H9 (cell line): ENCODE data around the gene DCAF17. TPM values are rescaled to one million over a fixed set of nuclear protein-coding genes. Genes with fewer than 3 reads are reported as not detected.

Experiments used
- DNase-seq: peaks from one replicate; pipeline ENCODE4 v3.0.0-alpha.2; 2017
- H2AFZ ChIP-seq: one replicate; pipeline ENCODE4 v1.6.1; 2013; ENCODE audit warnings: mild to moderate bottlenecking, low read length, control low read depth, moderate library complexity
- H2AK5ac ChIP-seq: 2 replicates; pipeline ENCODE4 v1.6.1; 2013; ENCODE audit warnings: low read length, control low read depth, mixed read lengths; ENCODE audit not compliant: insufficient read length
- H2BK120ac ChIP-seq: one replicate; pipeline ENCODE4 v1.6.1; 2013; ENCODE audit warnings: low read depth, mild to moderate bottlenecking, low read length, control low read depth, inconsistent platforms; ENCODE audit not compliant: poor library complexity, severe bottlenecking
- H2BK12ac ChIP-seq: 2 replicates; pipeline ENCODE4 v1.6.1; 2013; ENCODE audit warnings: low read length, control low read depth, mixed read lengths, low read depth; ENCODE audit not compliant: insufficient read length
- H2BK15ac ChIP-seq: 2 replicates; pipeline ENCODE4 v1.6.1; 2013; ENCODE audit warnings: low read depth, low read length, control low read depth
- H2BK20ac ChIP-seq: one replicate; pipeline ENCODE4 v1.6.1; 2013; ENCODE audit warnings: low read depth, mild to moderate bottlenecking, low read length, control low read depth, inconsistent platforms; ENCODE audit not compliant: poor library complexity, severe bottlenecking
- H2BK5ac ChIP-seq: 2 replicates; pipeline ENCODE4 v1.6.1; 2013; ENCODE audit warnings: low read length, control low read depth, mixed read lengths; ENCODE audit not compliant: insufficient read length
- H3K14ac ChIP-seq: 2 replicates; pipeline ENCODE4 v1.6.1; 2013; ENCODE audit warnings: low read length, control low read depth; ENCODE audit not compliant: insufficient read depth
- H3K18ac ChIP-seq: 2 replicates; pipeline ENCODE4 v1.6.1; 2013; ENCODE audit warnings: low read depth, mild to moderate bottlenecking, mixed read lengths, low read length, control low read depth; ENCODE audit not compliant: insufficient read length
- H3K23ac ChIP-seq: 2 replicates; pipeline ENCODE4 v1.6.1; 2013; ENCODE audit warnings: low read length, control low read depth, mixed read lengths, low read depth; ENCODE audit not compliant: insufficient read length
- H3K23me2 ChIP-seq: 2 replicates; pipeline ENCODE4 v1.6.1; 2013; ENCODE audit warnings: low read depth, mild to moderate bottlenecking, mixed read lengths, low read length, control low read depth; ENCODE audit not compliant: insufficient read length, poor library complexity, severe bottlenecking
- H3K27ac ChIP-seq: 2 replicates; pipeline ENCODE4 v1.5.1; 2013; ENCODE audit warnings: low read length, control low read depth, mixed read lengths, low read depth; ENCODE audit not compliant: insufficient read length
- H3K27me3 ChIP-seq: 2 replicates; pipeline ENCODE4 v1.6.1; 2013; ENCODE audit warnings: low read length, control low read depth, inconsistent platforms; ENCODE audit not compliant: insufficient read depth
- H3K4ac ChIP-seq: 2 replicates; pipeline ENCODE4 v1.6.1; 2013; ENCODE audit warnings: low read depth, mild to moderate bottlenecking, control low read depth, inconsistent platforms, low read length, moderate library complexity
- H3K4me1 ChIP-seq: 2 replicates; pipeline ENCODE4 v1.6.1; 2013; ENCODE audit warnings: low read length, control low read depth, inconsistent platforms; ENCODE audit not compliant: insufficient read depth
- H3K4me2 ChIP-seq: 2 replicates; pipeline ENCODE4 v1.6.1; 2013; ENCODE audit warnings: low read length, control low read depth, mixed read lengths; ENCODE audit not compliant: insufficient read length, insufficient read depth
- H3K56ac ChIP-seq: 2 replicates; pipeline ENCODE4 v1.6.1; 2013; ENCODE audit warnings: low read depth, mild to moderate bottlenecking, mixed read lengths, low read length, control low read depth; ENCODE audit not compliant: insufficient read length
- H3K79me1 ChIP-seq: 2 replicates; pipeline ENCODE4 v1.6.1; 2013; ENCODE audit warnings: low read depth, mild to moderate bottlenecking, moderate library complexity, low read length, control low read depth, inconsistent platforms; ENCODE audit not compliant: insufficient read depth, poor library complexity, severe bottlenecking
- H3K79me2 ChIP-seq: 2 replicates; pipeline ENCODE4 v1.6.1; 2013; ENCODE audit warnings: low read length, control low read depth, inconsistent platforms; ENCODE audit not compliant: insufficient read depth
- H3K9ac ChIP-seq: 2 replicates; pipeline ENCODE4 v1.6.1; 2013; ENCODE audit warnings: low read length, control low read depth, mixed read lengths; ENCODE audit not compliant: insufficient read length; ENCODE audit errors: extremely low read depth
- H3K9me3 ChIP-seq: one replicate; pipeline ENCODE4 v1.6.1; 2013; ENCODE audit warnings: low read depth, low read length, inconsistent platforms; ENCODE audit not compliant: control insufficient read depth
- H3T11ph ChIP-seq: one replicate; pipeline ENCODE4 v1.6.1; 2013; ENCODE audit warnings: mild to moderate bottlenecking, low read length, control low read depth, inconsistent platforms
- H4K20me1 ChIP-seq: one replicate; pipeline ENCODE4 v1.6.1; 2013; ENCODE audit not compliant: control insufficient read depth, insufficient read length, insufficient read depth
- H4K5ac ChIP-seq: 2 replicates; pipeline ENCODE4 v1.6.1; 2013; ENCODE audit warnings: low read depth, mild to moderate bottlenecking, mixed read lengths, low read length, control low read depth; ENCODE audit not compliant: insufficient read length
- H4K8ac ChIP-seq: replicated peaks from 2 replicates; pipeline ENCODE4 v1.6.1; 2013; ENCODE audit warnings: low read length, control low read depth, mixed read lengths, low read depth; ENCODE audit not compliant: insufficient read length
- H4K91ac ChIP-seq: 2 replicates; pipeline ENCODE4 v1.6.1; 2013; ENCODE audit warnings: low read depth, mild to moderate bottlenecking, moderate library complexity, mixed read lengths, low read length, control low read depth; ENCODE audit not compliant: insufficient read length
- H3K27ac Mint-ChIP-seq, 3 experiments: 2 replicates in 2 of 3; 3 replicates in 1 of 3; pipeline ENCODE4 v1.8.0; 2020 to 2021; ENCODE audit warnings: mixed read lengths in 3 of 3, mild to moderate bottlenecking in 1 of 3, moderate library complexity in 1 of 3
- H3K27me3 Mint-ChIP-seq: 2 replicates; pipeline ENCODE4 v1.8.0; 2021; ENCODE audit warnings: low read depth, mild to moderate bottlenecking, moderate library complexity, mixed read lengths
- H3K36me3 Mint-ChIP-seq, 3 experiments: 2 replicates in 2 of 3; 3 replicates in 1 of 3; pipeline ENCODE4 v1.8.0; 2020 to 2021; ENCODE audit warnings: low read depth in 3 of 3, mixed read lengths in 3 of 3; ENCODE audit not compliant: insufficient read depth in 1 of 3
- H3K4me1 Mint-ChIP-seq, 2 experiments: 2 replicates each; pipeline ENCODE4 v1.8.0; 2020; ENCODE audit warnings: mixed read lengths in 2 of 2
- H3K4me3 Mint-ChIP-seq, 2 experiments: 2 replicates in 1 of 2; 3 replicates in 1 of 2; pipeline ENCODE4 v1.8.0; 2020 to 2021; ENCODE audit warnings: mild to moderate bottlenecking in 2 of 2, mixed read lengths in 2 of 2, moderate library complexity in 1 of 2
- H3K9me3 Mint-ChIP-seq, 2 experiments: 2 replicates in 1 of 2; 3 replicates in 1 of 2; pipeline ENCODE4 v1.8.0; 2020; ENCODE audit warnings: mild to moderate bottlenecking in 2 of 2, mixed read lengths in 2 of 2, moderate library complexity in 1 of 2
- CTCF ChIP-seq: fragments of 200-600 bp; sonication (generic); conservative IDR thresholded peaks from 3 replicates; pipeline ENCODE4 v1.8.0; 2021; ENCODE audit warnings: antibody characterized with exemption, mild to moderate bottlenecking
- WGBS: extraction: QIAGEN DNeasy Blood & Tissue Kit; methylation state at CpG from one replicate; pipeline ENCODE4 v1.1.7; 2013; ENCODE audit warnings: missing lambda C conversion rate, low lambda C conversion rate, mixed read lengths; ENCODE audit not compliant: insufficient read length; ENCODE audit errors: extremely low coverage; 5-methylcytosine and 5-hydroxymethylcytosine counted together
- total RNA-seq: library from RNA; stranded (reverse); gene quantifications from 2 replicates; pipeline ENCODE4 v1.2.1, GENCODE V29; 2021

The DCAF17 gene
- total RNA-seq, 1 experiment from 2014 or later = 28.1 TPM

- H2BK12ac ChIP-seq = no peak overlapping the region
- H2BK15ac ChIP-seq = no peak overlapping the region
- H3K4me2 ChIP-seq = no peak overlapping the region
- no peaks in the 10 kb centered on the region for H3K23me2 ChIP-seq
- H3K4me3 Mint-ChIP-seq = no peak overlapping the region
- H3T11ph ChIP-seq = no peak overlapping the region
- no peak overlapping the region for H2BK5ac ChIP-seq
- H4K20me1 ChIP-seq = no peaks in the 10 kb centered on the region
- H3K4me1 Mint-ChIP-seq = peaks cover 14 to 23% of the 10 kb centered on the region in 2 experiments
- H2BK20ac ChIP-seq = no peak overlapping the region
- H3K9me3 ChIP-seq = no peaks in the 10 kb centered on the region
- H3K23ac ChIP-seq = no peak overlapping the region
- no peaks in the 10 kb centered on the region for H3K9me3 Mint-ChIP-seq
- H3K27me3 Mint-ChIP-seq = no peaks in the 10 kb centered on the region
- no peak for DNase-seq
- H3K14ac ChIP-seq = no peak overlapping the region
- peaks cover 4 to 30% (median 24%) of the 10 kb centered on the region in 3 experiments; a peak in 6 of 7 replicates for H3K36me3 Mint-ChIP-seq
- H3K18ac ChIP-seq = no peak overlapping the region
- H4K8ac ChIP-seq = no peak overlapping the region
- H3K27me3 ChIP-seq = no peaks in the 10 kb centered on the region
- no peak overlapping the region for H2BK120ac ChIP-seq
- H3K79me1 ChIP-seq = no peaks in the 10 kb centered on the region
- peak overlapping the region in 1 of 3 experiments; percentile 42; a peak in 1 of 7 replicates for H3K27ac Mint-ChIP-seq
- no peak overlapping the region for H3K9ac ChIP-seq
- H3K56ac ChIP-seq = no peak overlapping the region
- no peak overlapping the region for H2AFZ ChIP-seq
- no peak overlapping the region for H4K5ac ChIP-seq
- no peak for TF ChIP-seq CTCF
- no peak overlapping the region for H2AK5ac ChIP-seq
- H3K4me1 ChIP-seq = peaks cover 6% of the 10 kb centered on the region; the same call in 1 of the 2 replicates
- WGBS = no CpG with 5 or more reads among the region's 3 CpGs
- no peak overlapping the region for H3K4ac ChIP-seq
- H3K79me2 ChIP-seq = no peaks in the 10 kb centered on the region
- H3K27ac ChIP-seq = no peak overlapping the region
- H4K91ac ChIP-seq = no peak overlapping the region
Measured at GRCh38 chr2:171479154-171479814, 45.3 kb downstream of the DCAF17 start.
